ENCODE measurements around the gene CNKSR2. TPM values are rescaled to one million over a fixed set of nuclear protein-coding genes. Genes with fewer than 3 reads are reported as not detected.

CNKSR2 gene
- total and polyA plus RNA-seq, 2 of the 13 experiments (the other 11 are each of a cell fraction or from before 2014, with no cell fraction given), result not detected

GRCh38 chrX:21400408-21401121 lies 26.3 kb downstream of the CNKSR2 start:
- H3K36me3 ChIP-seq (replicated peaks in 1 of 2; ENCODE audit: control insufficient read depth in 1 of 2, insufficient read depth in 2 of 2, low read length in 2 of 2), result no peaks in the 10 kb centered on the region
- no peak overlapping the region for H3K9ac ChIP-seq (ENCODE audit: insufficient read depth, low read depth, low read length)
- no peak overlapping the region for H3K4me3 ChIP-seq (replicated peaks in 1 of 3; ENCODE audit: insufficient read depth in 1 of 3, low read depth in 2 of 3, low read length in 3 of 3)
- in situ Hi-C loops (cut with HindIII; ENCODE audit: extremely low pct_ligation_motif_present, low pct_unique_long_range_greater_than_20kb), result no loop called here
- no peaks in the 10 kb centered on the region for H3K79me2 ChIP-seq (ENCODE audit: insufficient read depth, low read length)
- no peak overlapping the region for H3K4me2 ChIP-seq (ENCODE audit: low read depth, low read length)
- no peaks in the 10 kb centered on the region for H3K9me3 ChIP-seq (ENCODE audit: low read length)
- no peaks in the 10 kb centered on the region for H3K27me3 ChIP-seq (ENCODE audit: control insufficient read depth in 1 of 2, insufficient read depth in 2 of 2, low read length in 2 of 2)
- 4% methylated on average over 1 of the region's 1 CpG for WGBS (ENCODE audit: low lambda C conversion rate)
- POLR2A ChIA-PET, result no interaction called here
- CTCF ChIA-PET (ENCODE audit: low intra/inter-chr PET ratio, low total read pairs), result no interaction called here
- no peaks in the 10 kb centered on the region for H4K20me1 ChIP-seq (ENCODE audit: insufficient read depth, low read length)
- ATAC-seq (no peak), FAIRE-seq (no peak), DNase-seq (ENCODE audit: low spot score) (no peak)
- BruUV-seq (replicated peaks), result no TSS peak
- no peak overlapping the region for H3K27ac ChIP-seq (ENCODE audit: extremely low read length, insufficient read depth, low read length)
- no peak overlapping the region for H2AFZ ChIP-seq (ENCODE audit: low read length)
- no peaks in the 10 kb centered on the region for H3K4me1 ChIP-seq (ENCODE audit: insufficient read depth, low read length)
- intact Hi-C loops (cut with micrococcal nuclease; ENCODE audit: unreplicated experiment), result no loop called here
- no peak for TF ChIP-seq U2AF2 (IDR thresholded peaks at IDR 0.05; ENCODE audit: low read depth, low read length)
- no peak for TF ChIP-seq RAD21 (CRISPR knock-in tag; IDR thresholded peaks at IDR 0.05)
- no peak for TF ChIP-seq ZNF558 (CRISPR knock-in tag; IDR thresholded peaks at IDR 0.05; ENCODE audit: borderline replicate concordance)
- no peak for TF ChIP-seq EZH2 (conservative IDR thresholded peaks at IDR 0.05; ENCODE audit: low read depth, low read length)
- TF ChIP-seq HMGA1 (CRISPR knock-in tag; conservative IDR thresholded peaks at IDR 0.05), result no peak
- no peak for TF ChIP-seq ZNF646 (CRISPR knock-in tag; IDR thresholded peaks at IDR 0.05)
- TF ChIP-seq HDAC2 (CRISPR knock-in tag; IDR thresholded peaks at IDR 0.05), result no peak
- no peak for TF ChIP-seq ZSCAN12 (CRISPR knock-in tag; IDR thresholded peaks at IDR 0.05)
- no peak for TF ChIP-seq GATAD1 (CRISPR knock-in tag; IDR thresholded peaks at IDR 0.05)
- no peak for TF ChIP-seq ZNF224 (CRISPR knock-in tag; IDR thresholded peaks at IDR 0.05)
- TF ChIP-seq MTF2 (CRISPR knock-in tag; IDR thresholded peaks at IDR 0.05; ENCODE audit: borderline replicate concordance), result no peak
- TF ChIP-seq ZNF337 (CRISPR knock-in tag; IDR thresholded peaks at IDR 0.05; ENCODE audit: borderline replicate concordance, low read depth), result no peak
- no peak for TF ChIP-seq SIN3B (IDR thresholded peaks at IDR 0.05; ENCODE audit: low read length)
- no peak for TF ChIP-seq NFAT5 (CRISPR knock-in tag; IDR thresholded peaks at IDR 0.05)

Data from HepG2 (cell line).